Stimulated activated naive B cell treated with anti-CD40 and anti-IgM and Interleukin-4, amounts not matched to agents 10 μg/mL and 1 μg/mL and 100 μg/mL, for 72 hours (primary cell): ENCODE data around the gene MCF2L.

Experiments
- ATAC-seq, 2 donors: fragments of 150-1000 bp; cut with Tn5 transposase; replicated peaks; 2 replicates each; pipeline ENCODE4 v1.10.0; 2021; ENCODE audit warnings: moderate library complexity in 1 of 2
- DNase-seq: peaks from one replicate; pipeline ENCODE4 v3.0.0; 2021
- H3K27ac Mint-ChIP-seq: one replicate; pipeline ENCODE4 v1.8.0; 2022; ENCODE audit warnings: mild to moderate bottlenecking, mixed read lengths
- H3K27me3 Mint-ChIP-seq, 2 donors: one replicate each; pipeline ENCODE4 v1.8.0; 2022; ENCODE audit warnings: mixed read lengths in 2 of 2
- H3K36me3 Mint-ChIP-seq, 2 donors: one replicate each; pipeline ENCODE4 v1.8.0; 2022; ENCODE audit warnings: mixed read lengths in 2 of 2, mild to moderate bottlenecking in 1 of 2
- H3K4me1 Mint-ChIP-seq, 2 donors: one replicate each; pipeline ENCODE4 v1.8.0; 2022; ENCODE audit warnings: mixed read lengths in 2 of 2, mild to moderate bottlenecking in 1 of 2
- H3K4me3 Mint-ChIP-seq, 2 donors: one replicate each; pipeline ENCODE4 v1.8.0; 2022; ENCODE audit warnings: mild to moderate bottlenecking in 2 of 2, mixed read lengths in 2 of 2, moderate library complexity in 1 of 2
- H3K9me3 Mint-ChIP-seq, 2 donors: one replicate each; pipeline ENCODE4 v1.8.0; 2022; ENCODE audit warnings: mixed read lengths in 2 of 2, mild to moderate bottlenecking in 1 of 2

Gene MCF2L

GRCh38 chr13:113090806-113091205, 121.8 kb downstream of the MCF2L start:
- no peak for DNase-seq
- H3K27ac Mint-ChIP-seq = no peak overlapping the region
- H3K27me3 Mint-ChIP-seq = no peaks in the 10 kb centered on the region
- no peaks in the 10 kb centered on the region for H3K9me3 Mint-ChIP-seq
- no peaks in the 10 kb centered on the region for H3K4me1 Mint-ChIP-seq
- peaks cover 5 to 16% of the 10 kb centered on the region in 2 donors for H3K36me3 Mint-ChIP-seq
- ATAC-seq = no peak
- H3K4me3 Mint-ChIP-seq = no peak overlapping the region

- Mint-ChIP-seq H3K9me3 (no peaks in the 10 kb centered on the region), H3K27me3 (no peaks in the 10 kb centered on the region), H3K27ac (no peak overlapping the region), H3K36me3 (peaks cover 5 to 16% of the 10 kb centered on the region in 2 donors), H3K4me3 (no peak overlapping the region), H3K4me1 (no peaks in the 10 kb centered on the region)
- no peak for DNase-seq
- no peak for ATAC-seq
These were observed 122.3 kb downstream of the MCF2L start for GRCh38 chr13:113091211-113091771.

- no peak overlapping the region for H3K4me3 Mint-ChIP-seq
- no peak overlapping the region for H3K27ac Mint-ChIP-seq
- peaks cover 5 to 16% of the 10 kb centered on the region in 2 donors for H3K36me3 Mint-ChIP-seq
- H3K27me3 Mint-ChIP-seq = no peaks in the 10 kb centered on the region
- no peaks in the 10 kb centered on the region for H3K4me1 Mint-ChIP-seq
- DNase-seq (no peak), ATAC-seq (no peak)
- H3K9me3 Mint-ChIP-seq = no peaks in the 10 kb centered on the region
These were observed 123.1 kb downstream of the MCF2L start for GRCh38 chr13:113091891-113092775.

- no peaks in the 10 kb centered on the region for H3K9me3 Mint-ChIP-seq
- H3K36me3 Mint-ChIP-seq = peaks cover 5 to 11% of the 10 kb centered on the region in 2 donors
- H3K4me1 Mint-ChIP-seq = no peaks in the 10 kb centered on the region
- DNase-seq (no peak), ATAC-seq (no peak)
- H3K4me3 Mint-ChIP-seq = no peak overlapping the region
- H3K27ac Mint-ChIP-seq = no peak overlapping the region
- no peaks in the 10 kb centered on the region for H3K27me3 Mint-ChIP-seq
These were observed 124.0 kb downstream of the MCF2L start for GRCh38 chr13:113092776-113093579.

- Mint-ChIP-seq H3K9me3 (no peaks in the 10 kb centered on the region), H3K4me3 (no peak overlapping the region), H3K36me3 (peaks cover 3 to 9% of the 10 kb centered on the region in 2 donors), H3K4me1 (no peaks in the 10 kb centered on the region), H3K27me3 (no peaks in the 10 kb centered on the region), H3K27ac (no peak overlapping the region)
- DNase-seq (no peak), ATAC-seq (no peak)
These were observed 124.8 kb downstream of the MCF2L start for GRCh38 chr13:113093580-113094409.

- Mint-ChIP-seq H3K36me3 (peaks cover 3 to 8% of the 10 kb centered on the region in 2 donors), H3K4me3 (no peak overlapping the region), H3K27me3 (no peaks in the 10 kb centered on the region), H3K4me1 (no peaks in the 10 kb centered on the region), H3K27ac (no peak overlapping the region), H3K9me3 (no peaks in the 10 kb centered on the region)
- DNase-seq (no peak), ATAC-seq (no peak)
These were observed 125.4 kb downstream of the MCF2L start for GRCh38 chr13:113094410-113094800.

- Mint-ChIP-seq H3K9me3 (no peaks in the 10 kb centered on the region), H3K4me3 (no peak overlapping the region), H3K27ac (no peak overlapping the region), H3K27me3 (no peaks in the 10 kb centered on the region), H3K36me3 (peaks cover 3 to 8% of the 10 kb centered on the region in 2 donors), H3K4me1 (no peaks in the 10 kb centered on the region)
- ATAC-seq (no peak), DNase-seq (no peak)
These were observed 126.4 kb downstream of the MCF2L start for GRCh38 chr13:113095146-113096051.

GRCh38 chr13:113096052-113096744, 127.2 kb downstream of the MCF2L start:
- Mint-ChIP-seq H3K4me3 (no peak overlapping the region), H3K4me1 (no peaks in the 10 kb centered on the region), H3K27me3 (no peaks in the 10 kb centered on the region), H3K9me3 (no peaks in the 10 kb centered on the region), H3K36me3 (peaks cover 3 to 5% of the 10 kb centered on the region in 2 donors), H3K27ac (no peak overlapping the region)
- no peak for DNase-seq
- ATAC-seq = no peak

GRCh38 chr13:113096745-113097305, 127.8 kb downstream of the MCF2L start:
- no peak for ATAC-seq
- DNase-seq = no peak
- Mint-ChIP-seq H3K27me3 (no peaks in the 10 kb centered on the region), H3K9me3 (no peaks in the 10 kb centered on the region), H3K4me3 (no peak overlapping the region), H3K27ac (no peak overlapping the region), H3K36me3 (peaks cover 3% of the 10 kb centered on the region in 2 donors), H3K4me1 (no peaks in the 10 kb centered on the region)

- H3K36me3 Mint-ChIP-seq = peaks cover 3% of the 10 kb centered on the region in 2 donors
These were observed 128.6 kb downstream of the MCF2L start for GRCh38 chr13:113097651-113098050.

GRCh38 chr13:113098162-113098732, 129.2 kb downstream of the MCF2L start:
- Mint-ChIP-seq H3K9me3 (no peaks in the 10 kb centered on the region), H3K27ac (no peak overlapping the region), H3K4me3 (no peak overlapping the region), H3K4me1 (no peaks in the 10 kb centered on the region), H3K27me3 (peaks cover 0 to 7% of the 10 kb centered on the region in 2 donors), H3K36me3 (peaks cover 3% of the 10 kb centered on the region in 2 donors)
- ATAC-seq = no peak
- no peak for DNase-seq

More at GRCh38 chr13:113097651-113098050, 128.6 kb downstream of the MCF2L start:
- Mint-ChIP-seq H3K27ac (no peak overlapping the region), H3K9me3 (no peaks in the 10 kb centered on the region), H3K4me1 (no peaks in the 10 kb centered on the region), H3K27me3 (peaks cover 0 to 2% of the 10 kb centered on the region in 2 donors), H3K4me3 (no peak overlapping the region)
- no peak for ATAC-seq
- no peak for DNase-seq

GRCh38 chr13:113099142-113099541, 130.1 kb downstream of the MCF2L start:
- peaks cover 1 to 7% of the 10 kb centered on the region in 2 donors for H3K27me3 Mint-ChIP-seq
- no peak overlapping the region for H3K4me3 Mint-ChIP-seq
- peaks cover 3% of the 10 kb centered on the region in 2 donors for H3K36me3 Mint-ChIP-seq
- no peak for DNase-seq
- H3K27ac Mint-ChIP-seq = no peak overlapping the region
- no peak for ATAC-seq
- H3K9me3 Mint-ChIP-seq = no peaks in the 10 kb centered on the region
- H3K4me1 Mint-ChIP-seq = no peaks in the 10 kb centered on the region
